ENCODE data around the gene SEMA5A.
A peak's percentile ranks its signal among the peaks of the same experiment; 100 is the strongest.

The SEMA5A gene

DNA sequence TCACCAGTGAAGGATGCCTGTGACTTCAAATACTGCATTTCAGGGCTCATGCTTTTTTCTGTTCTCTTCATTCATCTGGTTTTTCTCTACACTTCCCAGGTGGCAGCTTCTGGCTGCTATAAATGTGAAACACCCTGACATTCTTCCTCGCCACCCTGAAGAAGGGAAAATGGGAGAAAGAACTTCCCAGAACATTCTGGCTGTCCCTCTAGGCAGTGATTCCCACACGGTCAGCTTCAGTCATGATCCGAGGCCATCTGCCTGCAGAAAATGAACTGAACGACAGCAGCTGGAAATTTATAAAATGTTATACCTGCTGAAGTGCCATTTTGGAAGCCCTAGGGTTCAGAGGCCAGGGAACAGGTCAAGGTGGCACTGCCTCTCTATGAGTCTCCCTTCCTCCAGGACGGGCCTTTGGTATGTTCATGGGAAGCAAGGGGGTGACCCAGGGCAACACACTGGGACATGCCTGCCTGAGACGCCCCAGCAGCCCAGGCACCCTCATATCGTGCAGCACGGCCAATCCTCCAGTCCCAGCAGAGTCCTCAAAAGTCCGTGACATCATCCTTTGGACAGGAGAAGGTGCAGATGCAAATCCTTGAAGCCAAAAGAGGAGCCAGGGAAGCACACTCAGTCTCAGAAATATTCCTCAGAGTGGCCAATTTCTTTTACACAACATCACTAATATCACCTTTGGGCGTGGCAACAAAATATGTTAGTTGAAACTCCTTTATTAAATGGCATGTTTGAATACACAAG is 107.1 kb downstream of the SEMA5A start:
- H3K27ac Mint-ChIP-seq, result no peak overlapping the region
- no peak overlapping the region for H3K4me3 Mint-ChIP-seq
- H3K36me3 Mint-ChIP-seq, result no peaks in the 10 kb centered on the region
- peaks cover 0 to 7% of the 10 kb centered on the region in 2 donors for H3K9me3 Mint-ChIP-seq
- H3K27me3 Mint-ChIP-seq, result no peaks in the 10 kb centered on the region
- DNase-seq (no peak), ATAC-seq (replicated peaks) (no peak)
- H3K4me1 Mint-ChIP-seq, result no peaks in the 10 kb centered on the region

DNA sequence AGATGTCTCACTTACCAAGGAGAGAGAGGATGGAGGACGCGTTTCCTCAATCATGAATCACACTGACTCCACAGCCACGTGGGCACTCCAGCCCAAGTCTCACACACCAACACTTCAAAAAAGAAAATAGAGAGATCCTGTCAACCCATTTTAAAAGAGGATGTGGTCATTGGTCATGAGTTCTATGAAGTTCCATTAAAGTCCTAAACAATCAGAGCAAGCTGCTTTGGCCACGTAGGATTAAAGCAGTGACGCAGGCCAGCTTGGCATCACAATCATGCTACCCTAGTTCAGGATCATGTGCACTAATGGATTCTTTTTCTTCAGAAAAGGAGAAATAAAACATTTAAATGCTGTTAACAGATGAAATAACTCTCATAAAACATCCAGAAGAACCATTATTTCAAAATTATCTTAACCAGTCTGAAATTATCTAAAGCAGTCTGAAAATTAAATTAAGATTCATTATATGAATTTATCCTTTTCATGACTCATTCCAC is 108.1 kb downstream of the SEMA5A start:
- Mint-ChIP-seq H3K4me3 (no peak overlapping the region), H3K27me3 (no peaks in the 10 kb centered on the region), H3K36me3 (no peaks in the 10 kb centered on the region), H3K4me1 (no peaks in the 10 kb centered on the region), H3K27ac (no peak overlapping the region), H3K9me3 (peaks cover 0 to 5% of the 10 kb centered on the region in 2 donors)
- ATAC-seq (replicated peaks), result no peak
- DNase-seq, result no peak

DNA sequence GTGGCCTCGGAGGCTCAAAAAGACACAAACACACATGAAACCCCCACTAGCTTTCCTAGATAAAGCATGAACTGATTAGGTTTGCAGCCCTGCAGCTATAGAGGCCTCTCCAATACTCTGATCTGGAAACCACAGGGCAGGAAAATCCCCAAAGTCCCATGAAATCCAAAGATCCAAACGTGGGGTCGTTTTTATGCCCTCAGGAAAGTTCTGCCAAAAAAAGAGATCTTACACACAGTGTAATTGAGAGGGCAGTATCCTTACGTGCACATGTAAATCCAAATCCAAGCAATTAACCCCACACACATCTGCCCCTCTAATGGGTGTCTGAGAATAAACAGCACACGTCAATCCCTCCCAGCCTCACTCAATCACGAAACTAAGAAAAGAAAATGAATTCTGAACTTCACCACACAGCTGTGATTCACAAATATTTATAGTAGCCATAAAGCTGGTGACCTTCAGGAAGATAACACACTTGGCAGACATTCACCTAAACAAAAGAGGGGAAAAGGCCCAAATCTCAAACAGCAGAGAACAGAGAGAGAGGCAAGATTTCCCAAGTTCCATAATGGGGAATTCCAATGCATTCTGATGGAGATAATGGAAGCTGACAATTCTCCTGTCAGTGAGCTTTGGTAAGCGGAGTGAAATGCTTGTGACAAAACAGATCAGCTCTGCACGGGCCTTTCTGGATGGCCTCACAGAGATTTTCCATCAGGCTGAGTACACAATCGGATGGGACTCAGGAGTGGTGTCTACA is 114.2 kb downstream of the SEMA5A start:
- H3K9me3 Mint-ChIP-seq, result no peaks in the 10 kb centered on the region
- H3K36me3 Mint-ChIP-seq, result no peaks in the 10 kb centered on the region
- H3K27me3 Mint-ChIP-seq, result no peaks in the 10 kb centered on the region
- H3K4me3 Mint-ChIP-seq, result no peak overlapping the region
- no peak for ATAC-seq (replicated peaks)
- DNase-seq, result no peak
- no peaks in the 10 kb centered on the region for H3K4me1 Mint-ChIP-seq
- no peak overlapping the region for H3K27ac Mint-ChIP-seq

DNA sequence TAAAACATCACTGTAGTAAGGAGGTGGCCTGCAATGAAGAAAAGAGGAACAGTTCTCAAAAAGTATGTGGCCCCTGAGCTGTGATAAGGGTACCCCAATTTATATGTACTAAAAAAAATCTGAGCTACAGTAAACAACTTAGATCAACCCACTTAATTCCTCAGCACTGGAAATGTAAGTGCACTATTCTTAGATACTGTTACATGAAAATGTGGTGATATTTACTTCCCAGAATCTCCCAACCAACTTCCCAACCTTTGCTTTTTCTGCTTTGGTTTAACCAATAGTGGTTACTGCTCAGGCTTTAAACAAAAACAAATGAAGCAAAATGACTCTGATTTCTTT is 114.8 kb downstream of the SEMA5A start:
- H3K36me3 Mint-ChIP-seq, result no peaks in the 10 kb centered on the region
- DNase-seq (no peak), ATAC-seq (replicated peaks) (no peak)
- no peak overlapping the region for H3K4me3 Mint-ChIP-seq
- no peaks in the 10 kb centered on the region for H3K4me1 Mint-ChIP-seq
- H3K27ac Mint-ChIP-seq, result no peak overlapping the region
- H3K9me3 Mint-ChIP-seq, result no peaks in the 10 kb centered on the region
- H3K27me3 Mint-ChIP-seq, result no peaks in the 10 kb centered on the region

DNA sequence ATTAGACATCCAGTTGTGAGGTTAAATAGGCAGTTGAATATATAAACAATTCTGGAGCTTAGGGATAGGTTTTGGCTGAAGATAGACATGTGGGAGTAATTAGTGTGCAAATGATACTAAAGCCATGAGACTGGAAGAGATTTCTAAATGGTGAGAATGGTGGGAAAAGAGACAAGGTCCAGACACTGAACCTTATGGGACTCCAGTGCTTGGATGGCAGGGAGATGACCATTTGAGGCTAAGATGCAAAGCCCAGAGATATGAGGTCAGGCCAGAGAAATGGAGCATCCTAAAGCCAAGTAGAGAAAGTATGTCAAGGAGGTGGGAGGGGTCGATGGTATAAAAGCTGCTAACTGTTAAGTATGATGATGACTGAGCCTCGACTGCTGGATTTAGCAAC is 115.6 kb downstream of the SEMA5A start:
- Mint-ChIP-seq H3K36me3 (no peaks in the 10 kb centered on the region), H3K4me1 (no peaks in the 10 kb centered on the region), H3K27ac (no peak overlapping the region), H3K27me3 (no peaks in the 10 kb centered on the region), H3K9me3 (no peaks in the 10 kb centered on the region), H3K4me3 (no peak overlapping the region)
- no peak for DNase-seq
- ATAC-seq (replicated peaks), result no peak

DNA sequence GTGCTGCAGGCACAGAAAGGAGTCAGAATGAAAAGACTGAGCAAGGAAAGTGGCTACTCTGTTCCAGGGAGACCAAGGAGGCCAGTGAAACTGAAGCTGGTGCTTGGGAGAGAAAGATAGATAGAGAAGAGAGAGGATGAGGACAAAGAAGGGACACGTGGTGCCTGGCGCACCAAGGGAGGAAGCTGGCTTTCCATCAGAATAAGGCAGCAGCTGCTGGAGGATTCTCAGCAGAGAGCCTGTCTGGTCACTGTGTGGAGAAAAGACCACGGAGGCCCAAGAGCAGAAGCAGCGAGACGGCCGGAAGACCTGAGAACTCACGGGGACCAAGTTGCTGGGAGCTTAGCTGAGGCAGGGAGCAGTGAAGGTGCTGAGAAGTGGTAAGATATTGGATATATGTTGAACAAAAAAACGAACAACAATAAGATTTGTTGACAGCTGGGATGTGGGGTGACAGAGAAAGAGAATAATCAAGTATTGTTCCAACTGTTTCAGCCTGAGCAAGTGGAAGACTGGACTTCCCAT is 116.1 kb downstream of the SEMA5A start:
- Mint-ChIP-seq H3K4me1 (no peaks in the 10 kb centered on the region), H3K27ac (no peak overlapping the region), H3K4me3 (no peak overlapping the region), H3K27me3 (no peaks in the 10 kb centered on the region), H3K36me3 (no peaks in the 10 kb centered on the region), H3K9me3 (no peaks in the 10 kb centered on the region)
- no peak for ATAC-seq (replicated peaks)
- DNase-seq, result no peak

DNA sequence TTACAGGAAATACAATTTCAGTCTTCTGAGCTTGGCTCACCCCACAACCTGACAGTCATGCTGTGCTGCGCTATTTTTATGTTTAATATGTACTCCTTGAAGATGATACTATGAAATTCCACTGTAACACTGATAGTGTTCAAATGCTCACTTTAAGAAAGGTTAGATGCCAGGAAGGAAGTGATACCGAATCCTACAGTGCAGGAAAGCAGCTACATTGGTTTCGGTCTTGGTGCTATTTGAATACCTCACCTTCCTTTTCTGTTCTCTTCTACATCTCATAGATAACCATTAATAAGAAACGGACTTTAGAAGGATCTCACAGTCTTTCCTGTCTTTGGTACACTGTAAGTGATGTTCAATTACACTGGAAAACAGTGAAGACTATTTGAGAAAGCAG is 117.6 kb downstream of the SEMA5A start:
- Mint-ChIP-seq H3K9me3 (no peaks in the 10 kb centered on the region), H3K36me3 (no peaks in the 10 kb centered on the region), H3K27me3 (no peaks in the 10 kb centered on the region), H3K27ac (no peak overlapping the region), H3K4me1 (no peaks in the 10 kb centered on the region), H3K4me3 (no peak overlapping the region)
- DNase-seq (no peak), ATAC-seq (replicated peaks) (no peak)

DNA sequence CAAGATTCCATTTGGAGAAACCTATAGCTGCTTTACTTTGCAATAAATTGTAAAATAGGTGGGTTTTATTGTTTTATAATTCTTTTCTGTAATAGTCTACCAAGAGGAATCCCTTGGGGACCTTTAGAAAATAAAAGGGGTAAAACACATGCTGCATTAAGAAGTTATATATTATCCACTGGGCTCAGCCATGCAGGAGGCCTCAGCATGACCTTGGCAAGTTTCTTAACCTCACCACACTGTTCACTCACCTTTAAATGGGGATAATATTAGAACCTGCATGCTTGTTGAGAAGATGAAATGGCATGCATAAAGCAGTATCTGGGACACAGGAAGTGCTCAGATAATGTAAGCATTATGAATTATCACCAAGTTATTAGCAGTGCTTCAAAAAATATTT is 120.2 kb downstream of the SEMA5A start:
- no peak overlapping the region for H3K4me3 Mint-ChIP-seq
- no peaks in the 10 kb centered on the region for H3K27me3 Mint-ChIP-seq
- H3K36me3 Mint-ChIP-seq, result no peaks in the 10 kb centered on the region
- DNase-seq, result no peak
- H3K4me1 Mint-ChIP-seq, result no peaks in the 10 kb centered on the region
- H3K27ac Mint-ChIP-seq, result no peak overlapping the region
- ATAC-seq (replicated peaks), result no peak
- no peaks in the 10 kb centered on the region for H3K9me3 Mint-ChIP-seq

DNA sequence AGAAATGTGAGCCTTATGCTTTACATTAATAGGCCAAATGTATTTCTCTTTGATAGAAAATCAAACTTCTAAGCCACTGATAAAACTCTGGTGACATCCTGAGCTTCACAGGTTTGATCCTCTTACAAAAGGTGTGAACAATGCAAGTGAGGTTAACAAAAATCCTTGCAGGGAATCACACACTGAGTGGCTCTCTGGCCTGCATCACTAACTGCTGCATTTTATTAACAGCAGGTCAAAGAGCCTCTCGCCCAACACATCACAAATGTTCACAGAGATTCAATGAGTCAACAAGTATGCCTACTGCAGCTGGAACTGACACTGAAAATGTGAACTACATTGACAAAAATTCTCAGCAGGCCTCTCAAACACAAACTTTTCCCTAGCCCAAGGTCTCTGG is 122.3 kb downstream of the SEMA5A start:
- no peak for DNase-seq
- Mint-ChIP-seq H3K36me3 (no peaks in the 10 kb centered on the region), H3K27me3 (no peaks in the 10 kb centered on the region), H3K4me1 (no peaks in the 10 kb centered on the region), H3K27ac (no peak overlapping the region), H3K4me3 (no peak overlapping the region), H3K9me3 (peaks cover 4 to 10% of the 10 kb centered on the region in 2 donors)
- no peak for ATAC-seq (replicated peaks)

DNA sequence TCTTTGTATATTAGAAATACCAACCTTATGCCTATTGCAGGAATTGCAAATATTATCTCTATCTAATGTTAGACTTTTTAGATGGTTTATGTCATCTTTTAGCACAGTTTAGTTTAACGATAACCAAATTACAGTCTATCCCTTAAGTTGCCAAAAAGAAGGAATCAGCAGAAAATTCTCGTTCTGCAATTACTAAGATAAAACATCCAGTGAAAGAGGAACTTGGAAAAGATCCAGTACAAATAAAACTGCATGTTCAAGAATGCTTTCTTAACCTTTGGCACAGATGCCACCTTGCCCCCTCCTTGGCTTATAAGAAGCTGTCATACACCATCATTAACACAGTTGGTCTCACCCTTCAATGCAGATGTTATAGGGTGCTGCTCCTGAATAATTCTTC is 124.0 kb downstream of the SEMA5A start:
- Mint-ChIP-seq H3K36me3 (no peaks in the 10 kb centered on the region), H3K9me3 (peaks cover 6 to 10% of the 10 kb centered on the region in 2 donors), H3K4me1 (no peaks in the 10 kb centered on the region), H3K27me3 (no peaks in the 10 kb centered on the region), H3K27ac (no peak overlapping the region), H3K4me3 (no peak overlapping the region)
- DNase-seq (no peak), ATAC-seq (replicated peaks) (no peak)

DNA sequence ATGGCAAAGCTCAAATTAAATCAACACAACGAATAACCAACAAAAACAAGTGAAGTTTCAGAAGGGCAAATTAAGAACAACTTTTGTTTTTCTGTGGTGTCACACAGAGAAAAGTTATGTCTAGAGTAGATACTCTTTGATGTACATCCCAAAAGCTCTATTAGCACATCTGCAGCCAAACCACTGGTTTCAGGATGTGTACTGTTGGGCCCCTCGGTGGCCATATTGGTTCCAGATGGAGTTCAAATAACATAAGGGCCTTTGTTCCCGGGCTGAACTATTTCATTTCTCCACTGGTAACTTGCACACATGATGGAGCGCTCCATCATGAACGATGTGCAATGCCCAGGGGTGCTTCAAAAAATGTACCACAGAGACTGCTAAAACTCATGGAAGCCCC is 126.1 kb downstream of the SEMA5A start:
- Mint-ChIP-seq H3K4me1 (no peaks in the 10 kb centered on the region), H3K36me3 (no peaks in the 10 kb centered on the region), H3K27me3 (no peaks in the 10 kb centered on the region), H3K9me3 (peaks cover 6 to 10% of the 10 kb centered on the region in 2 donors), H3K4me3 (no peak overlapping the region), H3K27ac (no peak overlapping the region)
- no peak for ATAC-seq (replicated peaks)
- DNase-seq, result no peak

DNA sequence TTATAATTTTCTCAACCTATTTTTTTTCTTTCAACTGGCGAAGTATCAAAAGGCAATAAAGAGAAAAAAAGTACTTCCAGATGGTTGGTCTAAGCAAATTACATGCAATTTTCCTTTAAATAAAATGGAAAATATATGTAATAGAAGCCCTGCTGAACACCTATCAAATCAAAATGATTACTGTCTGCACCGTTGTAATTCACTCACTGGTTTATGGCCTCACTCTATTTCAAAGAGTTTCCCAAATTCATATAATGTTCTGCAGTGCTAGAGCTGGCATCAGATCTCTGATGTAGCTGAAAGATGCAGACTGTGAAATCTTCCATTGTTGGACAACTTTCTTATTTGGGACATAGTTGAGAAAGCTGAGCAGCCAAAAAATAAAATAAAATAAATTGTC is 130.3 kb downstream of the SEMA5A start:
- Mint-ChIP-seq H3K4me1 (no peaks in the 10 kb centered on the region), H3K36me3 (no peaks in the 10 kb centered on the region), H3K4me3 (no peak overlapping the region), H3K9me3 (peaks cover 6 to 10% of the 10 kb centered on the region in 2 donors), H3K27ac (no peak overlapping the region), H3K27me3 (no peaks in the 10 kb centered on the region)
- no peak for ATAC-seq (replicated peaks)
- DNase-seq, result no peak

DNA sequence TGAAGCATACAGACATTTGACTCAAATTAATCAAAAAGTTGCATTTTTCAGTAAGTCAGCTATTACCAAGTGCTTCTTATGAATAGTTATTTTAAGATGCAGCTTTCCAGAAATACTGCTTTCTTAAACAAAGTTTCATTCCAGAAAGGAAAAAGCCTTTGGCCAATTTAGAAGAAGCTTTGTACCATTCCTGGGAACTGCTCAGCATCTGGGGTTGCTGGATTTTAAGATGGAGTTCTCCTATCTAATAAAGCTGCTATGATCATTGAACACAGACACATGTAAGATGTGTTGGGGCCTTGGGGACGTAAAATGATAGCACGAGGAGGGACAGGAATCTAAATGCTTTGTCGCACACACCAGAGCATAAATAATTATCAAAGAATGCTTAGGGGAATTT is 130.8 kb downstream of the SEMA5A start:
- Mint-ChIP-seq H3K36me3 (no peaks in the 10 kb centered on the region), H3K9me3 (peaks cover 6 to 10% of the 10 kb centered on the region in 2 donors), H3K27ac (no peak overlapping the region), H3K4me1 (no peaks in the 10 kb centered on the region), H3K27me3 (no peaks in the 10 kb centered on the region), H3K4me3 (no peak overlapping the region)
- ATAC-seq (replicated peaks), result no peak
- no peak for DNase-seq

DNA sequence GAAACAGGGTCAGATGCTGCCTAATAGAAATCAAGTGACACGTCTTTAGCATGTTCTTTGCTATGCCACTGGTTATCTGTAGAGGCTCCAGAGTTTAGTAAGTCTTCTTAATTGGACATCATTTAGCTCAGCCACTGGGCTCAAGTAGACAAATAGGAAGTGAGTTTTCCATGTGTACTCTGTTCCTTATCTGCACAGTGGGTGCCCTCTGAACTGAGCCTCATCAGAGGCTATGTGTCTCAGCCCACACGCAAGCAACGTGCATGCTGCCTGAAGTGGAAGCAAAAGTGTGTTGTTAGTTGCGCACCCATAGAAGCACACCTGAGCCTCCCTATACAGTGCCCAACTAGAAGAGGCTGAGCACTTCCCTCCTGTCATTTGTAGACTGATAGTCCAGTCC is 134.7 kb downstream of the SEMA5A start:
- H3K27ac Mint-ChIP-seq, result no peak overlapping the region
- no peaks in the 10 kb centered on the region for H3K4me1 Mint-ChIP-seq
- H3K36me3 Mint-ChIP-seq, result no peaks in the 10 kb centered on the region
- H3K27me3 Mint-ChIP-seq, result no peaks in the 10 kb centered on the region
- peaks cover 3 to 5% of the 10 kb centered on the region in 2 donors for H3K9me3 Mint-ChIP-seq
- DNase-seq (no peak), ATAC-seq (replicated peaks) (no peak)
- no peak overlapping the region for H3K4me3 Mint-ChIP-seq

DNA sequence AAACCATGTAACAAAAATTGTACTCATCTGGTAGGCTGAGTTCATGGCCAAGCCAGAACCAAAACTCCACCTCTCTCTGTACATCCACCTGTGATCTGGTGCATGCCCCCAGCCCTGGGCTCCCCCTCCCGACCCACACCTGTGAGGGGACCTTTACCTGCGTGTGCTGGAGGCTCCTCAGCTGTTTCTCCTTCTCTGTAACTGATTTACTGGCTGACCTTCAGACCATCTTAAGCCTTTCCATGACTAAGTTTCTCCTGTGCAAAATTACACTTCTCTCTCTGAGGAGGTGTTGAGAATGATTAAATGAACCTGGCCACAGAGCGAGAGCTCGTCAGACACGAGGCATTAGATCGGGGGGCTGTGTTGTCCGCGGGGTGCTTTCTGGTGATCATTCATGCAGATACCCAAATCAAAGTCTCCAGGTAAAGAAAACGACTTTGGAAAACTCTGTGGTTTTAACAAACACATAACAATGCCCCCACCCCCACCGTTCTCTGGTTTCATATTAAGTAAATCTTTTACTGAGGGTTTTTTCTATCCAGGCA is 136.4 kb downstream of the SEMA5A start:
- peak in 1 of 2 donors; percentile 36 for ATAC-seq (replicated peaks)
- no peaks in the 10 kb centered on the region for H3K4me1 Mint-ChIP-seq

More for the DNA sequence above, 136.4 kb downstream of the SEMA5A start:
- Mint-ChIP-seq H3K4me3 (no peak overlapping the region), H3K9me3 (peaks cover 5% of the 10 kb centered on the region in 2 donors), H3K36me3 (no peaks in the 10 kb centered on the region), H3K27me3 (no peaks in the 10 kb centered on the region), H3K27ac (no peak overlapping the region)
- DNase-seq, result no peak

Measured in stimulated activated naive B cell treated with anti-CD40 and anti-IgM and Interleukin-4, amounts not matched to agents 10 μg/mL and 1 μg/mL and 100 μg/mL, for 72 hours (primary cell).